GM19240 (cell line): Measurements from ENCODE around the gene CDH23.
"Not testable (repeated sequence)": the region's sequence is repeated elsewhere in the genome, so short reads cannot be mapped to it uniquely, and the experiment has no call there.

Experiments used
- DNase-seq: peaks from one replicate; pipeline ENCODE4 v3.0.0; 2011; ENCODE audit warnings: low spot score; ENCODE audit not compliant: insufficient read length

The CDH23 gene

DNA sequence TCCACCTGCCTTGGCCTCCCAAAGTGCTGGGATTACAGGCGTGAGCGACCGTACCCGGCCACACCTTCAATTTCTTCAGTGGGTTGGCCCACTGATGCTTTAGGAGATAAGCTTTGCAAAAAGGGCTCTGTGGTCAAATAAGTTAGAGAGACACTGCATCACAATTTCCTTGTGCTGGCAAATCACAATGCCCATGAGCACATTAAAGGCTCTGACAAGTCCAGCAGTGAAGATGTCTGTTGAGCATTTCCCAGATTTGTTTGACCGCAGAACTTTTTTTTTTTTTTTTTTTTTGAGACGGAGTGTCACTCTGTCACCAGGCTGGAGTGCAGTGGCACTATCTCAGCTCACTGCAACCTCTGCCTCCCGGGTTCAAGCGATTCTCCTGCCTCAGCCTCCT, 203.5 kb downstream of the CDH23 start:
- not testable (repeated sequence) for DNase-seq

DNA sequence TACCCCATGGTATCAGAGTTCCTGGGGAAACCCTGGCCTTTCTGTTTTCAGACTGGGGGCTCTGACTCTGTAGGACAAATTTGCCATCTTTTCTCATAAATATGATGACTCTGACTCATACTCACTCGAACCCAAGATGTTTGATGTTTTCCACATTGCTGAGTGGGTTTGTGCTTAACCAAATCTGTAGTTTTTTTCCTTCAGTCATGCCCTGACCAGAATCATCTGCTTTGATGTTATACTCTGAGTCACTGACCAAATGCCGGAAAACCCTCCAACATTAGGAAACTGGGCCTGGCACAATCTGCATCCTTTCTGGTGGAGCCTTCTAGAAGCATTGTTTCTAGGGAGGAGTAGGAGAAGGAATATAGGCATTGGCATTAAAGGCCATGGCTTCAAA, 204.1 kb downstream of the CDH23 start:
- no peak for DNase-seq

GRCh38 chr10:71601273-71601672, 204.6 kb downstream of the CDH23 start:
- DNase-seq = no peak

DNA sequence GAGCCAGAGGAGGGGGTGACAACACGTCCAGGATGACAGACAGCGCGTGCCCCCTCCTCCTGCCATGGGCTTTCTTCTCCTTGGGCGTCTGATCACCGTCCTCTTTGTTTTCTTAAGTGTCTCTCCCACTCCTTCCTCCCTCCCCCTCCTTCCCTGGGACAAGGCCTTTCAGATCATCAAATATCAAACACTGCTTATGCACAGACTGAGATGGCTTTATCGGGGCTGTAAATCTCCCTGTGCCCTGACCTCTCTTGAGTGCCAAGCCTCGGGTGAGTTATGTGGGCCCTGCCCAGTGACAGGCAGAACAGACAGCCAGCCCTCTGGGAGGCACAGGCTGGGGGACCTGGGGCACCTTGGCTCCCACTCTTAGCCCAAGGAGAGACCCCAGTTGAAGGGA, 206.4 kb downstream of the CDH23 start:
- DNase-seq = no peak

DNA sequence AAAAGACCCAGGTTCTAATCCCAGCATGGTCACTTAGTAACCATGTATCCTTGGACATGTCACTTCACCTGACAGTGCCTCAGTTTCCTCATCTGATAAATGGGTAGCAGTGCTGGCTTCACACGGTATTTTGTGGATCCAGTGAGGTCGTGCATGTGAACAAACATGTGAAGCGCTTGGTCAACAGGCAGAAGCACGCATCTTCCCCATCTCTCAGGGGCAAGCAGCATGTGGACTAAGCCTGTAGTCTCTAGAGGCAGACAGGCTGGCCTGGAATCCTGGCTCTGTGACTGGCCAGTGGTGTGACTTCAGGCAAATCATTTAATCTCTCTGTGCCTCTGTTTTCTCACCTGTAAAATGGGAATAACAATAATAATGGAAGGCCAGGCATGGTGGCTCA, 207.0 kb downstream of the CDH23 start:
- DNase-seq = no peak

GRCh38 chr10:71604324-71605018, 207.8 kb downstream of the CDH23 start:
- DNase-seq = no peak

GRCh38 chr10:71605263-71605962, 208.7 kb downstream of the CDH23 start:
- no peak for DNase-seq

GRCh38 chr10:71606257-71607081, 209.7 kb downstream of the CDH23 start:
- no peak for DNase-seq

GRCh38 chr10:71607082-71607443, 210.3 kb downstream of the CDH23 start:
- DNase-seq = no peak

GRCh38 chr10:71608819-71609768, 212.4 kb downstream of the CDH23 start:
- DNase-seq = peak; percentile 39

GRCh38 chr10:71610651-71611050, 213.9 kb downstream of the CDH23 start:
- no peak for DNase-seq

- DNase-seq = no peak
Measured at GRCh38 chr10:71611131-71611530, 214.4 kb downstream of the CDH23 start.

- DNase-seq = no peak
Measured at GRCh38 chr10:71611709-71612422, 215.1 kb downstream of the CDH23 start.

- no peak for DNase-seq
Measured at GRCh38 chr10:71613261-71613777, 216.6 kb downstream of the CDH23 start.

DNA sequence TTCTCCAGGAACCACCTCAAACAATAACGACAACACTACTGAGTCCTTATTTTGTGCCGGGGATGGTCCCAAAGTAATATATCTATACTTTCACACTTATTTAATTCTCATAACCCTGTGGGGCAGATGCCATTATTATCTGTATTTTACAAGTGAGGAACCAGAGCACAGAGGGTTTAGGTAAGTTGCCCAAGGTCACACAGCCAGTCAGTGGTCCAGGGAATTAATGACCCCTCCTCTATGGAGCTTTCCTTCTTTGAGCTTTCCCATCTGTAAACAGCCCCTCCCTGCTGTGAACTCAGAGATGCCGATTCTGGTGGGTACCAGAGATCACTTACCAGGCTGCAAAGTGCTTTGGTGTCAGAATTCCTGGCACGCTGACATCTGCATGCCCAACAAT, 217.2 kb downstream of the CDH23 start:
- DNase-seq = no peak

GRCh38 chr10:71614946-71615345, 218.2 kb downstream of the CDH23 start:
- DNase-seq = no peak

GRCh38 chr10:71615538-71616329, 219.0 kb downstream of the CDH23 start:
- no peak for DNase-seq

DNA sequence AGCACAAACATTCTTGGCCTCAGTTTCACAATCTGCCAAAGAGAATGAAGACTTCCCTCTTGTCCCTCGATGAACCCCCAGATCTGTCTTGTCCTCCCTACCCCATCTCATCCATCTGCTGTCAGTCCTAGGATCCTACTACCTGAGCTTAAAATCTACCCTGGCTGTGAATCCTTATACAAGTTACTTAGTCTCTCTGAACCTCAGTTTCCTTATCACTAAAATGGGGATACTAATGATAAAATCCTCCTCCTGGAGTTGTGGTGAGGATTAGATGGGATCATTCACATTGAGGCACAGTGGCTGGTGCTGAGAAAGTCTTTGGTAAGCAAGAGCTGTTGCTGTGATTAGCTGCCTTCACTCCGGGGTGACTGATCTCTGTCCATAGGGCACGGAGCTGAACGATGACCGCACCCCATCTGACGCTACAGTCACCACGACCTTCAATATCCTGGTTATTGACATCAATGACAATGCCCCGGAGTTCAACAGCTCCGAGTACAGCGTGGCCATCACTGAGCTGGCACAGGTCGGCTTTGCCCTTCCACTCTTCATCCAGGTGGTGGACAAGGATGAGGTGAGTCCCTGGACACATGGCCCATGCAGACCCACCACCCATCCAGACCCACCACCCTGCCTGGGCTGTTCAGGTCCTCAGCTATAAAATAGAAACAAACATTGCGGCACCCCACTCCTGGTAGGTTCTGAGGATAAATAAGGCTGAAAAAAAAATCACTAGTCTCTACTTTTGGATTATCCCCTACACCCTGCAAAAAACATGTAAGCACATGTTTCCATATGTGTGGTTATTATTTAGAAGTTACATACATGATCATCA, 220.3 kb downstream of the CDH23 start:
- no peak for DNase-seq

GRCh38 chr10:71618176-71618575, 221.5 kb downstream of the CDH23 start:
- DNase-seq = no peak
